ENCODE measurements around the gene GABRR3.

The GABRR3 gene

GRCh38 chr3:97988784-97989568 is 46.1 kb downstream of the GABRR3 start:
- no peak for DNase-seq (ENCODE audit: low read depth)

- no peak for DNase-seq (ENCODE audit: low read depth)
Observed at GRCh38 chr3:97987306-97987705, 47.8 kb downstream of the GABRR3 start.

DNA sequence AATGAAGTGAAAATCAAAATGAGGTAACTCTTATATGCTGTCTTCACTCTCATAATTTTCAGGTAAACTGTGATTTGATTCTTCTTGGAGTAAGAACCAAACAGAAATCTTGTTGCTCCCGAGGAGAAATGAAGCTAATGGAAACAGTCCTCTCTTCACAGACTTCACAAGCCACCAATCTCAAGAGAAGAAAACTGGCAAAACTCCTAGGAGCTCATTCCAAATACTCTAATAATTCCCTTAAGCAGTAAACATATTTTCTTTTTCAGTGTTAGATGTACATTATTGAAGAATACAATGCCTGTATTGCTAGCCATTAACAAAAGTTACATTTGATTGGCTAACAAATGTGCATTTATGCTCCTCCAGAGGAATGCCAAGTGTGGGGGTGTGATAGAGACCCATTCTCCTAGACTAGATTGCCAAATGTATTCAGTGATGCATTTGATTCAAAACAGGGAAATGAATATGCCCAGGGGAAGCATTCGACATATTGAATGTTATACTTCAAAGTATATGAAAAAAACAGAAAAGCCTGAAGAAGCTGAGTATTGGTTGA is 51.1 kb downstream of the GABRR3 start:
- no peak for DNase-seq (ENCODE audit: low read depth)

GRCh38 chr3:97981886-97982285 is 53.2 kb downstream of the GABRR3 start:
- DNase-seq (ENCODE audit: low read depth), result no peak

- DNase-seq (ENCODE audit: low read depth), result no peak
Observed at GRCh38 chr3:97979610-97980009, 55.5 kb downstream of the GABRR3 start.

DNA sequence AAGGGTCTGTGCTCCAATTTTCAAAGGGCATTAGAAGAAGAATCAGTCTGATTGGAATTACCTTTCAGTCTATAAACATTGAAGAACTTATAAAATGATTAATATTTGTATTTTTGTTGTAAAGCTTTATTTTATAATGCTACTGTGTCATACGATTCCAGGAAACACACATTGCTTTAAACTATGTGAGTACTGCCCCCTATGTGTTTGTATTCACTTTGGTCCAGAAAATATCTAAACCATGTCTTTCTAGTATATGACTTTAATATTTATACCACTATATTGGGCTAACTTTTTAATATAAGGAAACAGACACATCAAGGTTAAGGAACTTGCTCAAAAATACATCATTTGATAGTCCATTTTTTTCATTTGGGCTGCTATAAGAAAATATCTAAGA is 59.6 kb downstream of the GABRR3 start:
- no peak for DNase-seq (ENCODE audit: low read depth)

GRCh38 chr3:97974996-97975395 is 60.1 kb downstream of the GABRR3 start:
- DNase-seq (ENCODE audit: low read depth), result no peak

GRCh38 chr3:97972976-97973375 is 62.1 kb downstream of the GABRR3 start:
- DNase-seq (ENCODE audit: low read depth), result no peak

- DNase-seq (ENCODE audit: low read depth), result peak; percentile 29
Observed at GRCh38 chr3:97971679-97972567, 63.2 kb downstream of the GABRR3 start, which contains the start of gene RIOX2. RIOX2 (minus strand) TSS chr3:97972431; CDS start chr3:97967593, 4,838 bp downstream.

- DNase-seq (ENCODE audit: low read depth), result no peak
Observed at GRCh38 chr3:97970956-97971620, 64.0 kb downstream of the GABRR3 start.

DNA sequence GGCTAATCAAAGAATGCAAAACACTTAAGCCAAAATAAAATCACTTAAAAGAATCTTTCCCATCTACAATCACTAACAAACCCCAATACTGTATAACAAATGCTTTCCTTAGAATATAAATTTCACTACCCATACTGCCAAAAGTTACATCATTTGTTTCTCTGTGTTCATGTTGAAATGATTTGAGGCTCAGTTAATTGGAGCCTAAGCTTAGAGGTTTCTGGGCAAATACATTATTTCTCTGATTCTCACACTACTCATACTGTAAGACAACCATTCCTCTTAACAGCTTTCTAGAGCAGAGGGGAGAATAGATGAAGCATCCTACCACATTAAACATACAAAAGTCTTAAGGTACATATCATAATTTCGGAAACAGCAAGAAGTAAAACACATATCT is 65.0 kb downstream of the GABRR3 start:
- no peak for DNase-seq (ENCODE audit: low read depth)

DNA sequence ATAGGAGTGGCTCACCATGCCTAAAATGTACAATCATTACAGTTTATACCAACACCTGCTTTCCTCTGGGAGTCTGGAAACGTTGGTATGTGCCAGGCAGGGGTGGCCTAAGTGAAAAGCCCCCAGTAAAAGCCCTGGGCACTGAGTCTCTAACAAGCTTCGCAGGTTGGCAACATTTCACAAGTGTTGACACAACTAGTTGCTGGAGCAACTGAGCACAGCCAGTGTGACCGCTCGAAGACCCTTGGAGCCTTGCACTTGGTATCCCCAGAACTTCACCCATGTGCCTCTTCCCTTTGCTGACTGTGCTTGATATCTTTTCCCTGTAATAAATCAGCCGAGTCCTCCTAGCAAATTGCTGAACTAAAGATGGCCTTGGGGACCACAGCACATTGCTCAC is 65.6 kb downstream of the GABRR3 start:
- no peak for DNase-seq (ENCODE audit: low read depth)

- DNase-seq (ENCODE audit: low read depth), result no peak
Observed at GRCh38 chr3:97968376-97968775, 66.7 kb downstream of the GABRR3 start.

GRCh38 chr3:97967966-97968365 is 67.1 kb downstream of the GABRR3 start:
- no peak for DNase-seq (ENCODE audit: low read depth)

- no peak for DNase-seq (ENCODE audit: low read depth)
Observed at GRCh38 chr3:97960993-97961766, 73.9 kb downstream of the GABRR3 start.

GRCh38 chr3:97960551-97960950 is 74.6 kb downstream of the GABRR3 start:
- DNase-seq (ENCODE audit: low read depth), result no peak

GRCh38 chr3:97959872-97960271 is 75.2 kb downstream of the GABRR3 start:
- no peak for DNase-seq (ENCODE audit: low read depth)

DNA sequence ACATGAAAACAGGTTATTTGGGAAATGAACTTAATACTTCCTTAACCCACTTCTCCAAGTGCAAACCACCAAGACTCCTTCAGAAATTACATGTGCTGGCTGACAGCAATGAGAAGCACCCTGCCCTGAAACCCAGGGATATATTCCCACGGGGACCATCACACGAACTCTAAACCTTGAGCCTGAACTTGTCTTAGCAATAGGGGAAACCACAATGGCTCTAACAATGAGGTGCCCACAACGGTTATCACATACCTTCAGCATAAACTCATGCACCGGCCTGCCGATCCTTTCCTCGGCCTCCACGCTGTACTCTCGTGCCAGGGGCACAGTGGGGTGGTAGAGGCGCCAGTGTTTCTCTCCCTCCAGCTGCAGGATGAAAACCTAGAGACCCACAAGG is 76.3 kb downstream of the GABRR3 start:
- no peak for DNase-seq (ENCODE audit: low read depth)

GRCh38 chr3:97958396-97958795 is 76.7 kb downstream of the GABRR3 start:
- DNase-seq (ENCODE audit: low read depth), result no peak

GRCh38 chr3:97957617-97958311 is 77.4 kb downstream of the GABRR3 start:
- no peak for DNase-seq (ENCODE audit: low read depth)

GRCh38 chr3:97956051-97956450 is 79.1 kb downstream of the GABRR3 start:
- DNase-seq (ENCODE audit: low read depth), result no peak

Measured in HS-27A (cell line).